HFFc6 (cell line): ENCODE results near the gene PLIN3. TPM values are rescaled to one million over a fixed set of nuclear protein-coding genes. Genes with fewer than 3 reads are reported as not detected.
"Not testable (repeated sequence)": the region's sequence is repeated elsewhere in the genome, so short reads cannot be mapped to it uniquely, and the experiment has no call there.

ENCODE experiments used
- DNase-seq: peaks from one replicate; pipeline ENCODE4 v3.0.0-alpha.2; 2018
- H3K27ac Mint-ChIP-seq: 2 replicates; pipeline ENCODE4 v1.8.0; 2020; ENCODE audit warnings: mild to moderate bottlenecking, mixed read lengths
- H3K27me3 Mint-ChIP-seq: 2 replicates; pipeline ENCODE4 v1.8.0; 2021; ENCODE audit warnings: mild to moderate bottlenecking, moderate library complexity, mixed read lengths; ENCODE audit not compliant: insufficient read depth
- H3K36me3 Mint-ChIP-seq: 2 replicates; pipeline ENCODE4 v1.8.0; 2021; ENCODE audit warnings: low read depth, mixed read lengths
- H3K4me1 Mint-ChIP-seq: 2 replicates; pipeline ENCODE4 v1.8.0; 2020; ENCODE audit warnings: low read depth, mixed read lengths
- H3K4me3 Mint-ChIP-seq: 2 replicates; pipeline ENCODE4 v1.8.0; 2020; ENCODE audit warnings: mild to moderate bottlenecking, moderate library complexity, mixed read lengths
- H3K9me3 Mint-ChIP-seq: 2 replicates; pipeline ENCODE4 v1.8.0; 2020; ENCODE audit warnings: mild to moderate bottlenecking, mixed read lengths
- CTCF ChIP-seq: fragments of 200-600 bp; sonication (generic); IDR thresholded peaks from 2 replicates; pipeline ENCODE4 v1.5.0; 2021; ENCODE audit warnings: antibody characterized with exemption, mild to moderate bottlenecking
- total RNA-seq, 6 experiments: library from RNA; stranded (reverse); fragmentation: NEBNext Ultra II Directional; extraction: Animal tissue kit (Norgen Biotek cat#: 25700); gene quantifications; 2 replicates in 1 of 6; 3 replicates in 5 of 6; pipeline ENCODE4 v1.2.3, GENCODE V29; 2021

Gene PLIN3
- total RNA-seq, 6 experiments from 2014 or later = 250 to 300 (median 266) TPM

GRCh38 chr19:4852484-4852883 lies 15.0 kb downstream of the PLIN3 start:
- Mint-ChIP-seq H3K27ac (no peak overlapping the region), H3K27me3 (no peaks in the 10 kb centered on the region; the same call in 1 of the 2 replicates), H3K4me1 (no peaks in the 10 kb centered on the region), H3K4me3 (no peak overlapping the region), H3K9me3 (no peaks in the 10 kb centered on the region), H3K36me3 (peaks cover 15% of the 10 kb centered on the region; the same call in 1 of the 2 replicates)
- TF ChIP-seq CTCF = no peak
- no peak for DNase-seq

- peak overlapping the region; percentile 32; the same call in 1 of the 2 replicates for H3K27ac Mint-ChIP-seq
- no peak overlapping the region for H3K4me3 Mint-ChIP-seq
- H3K4me1 Mint-ChIP-seq = no peaks in the 10 kb centered on the region
- no peaks in the 10 kb centered on the region; the same call in 1 of the 2 replicates for H3K27me3 Mint-ChIP-seq
- peaks cover 15% of the 10 kb centered on the region; the same call in 1 of the 2 replicates for H3K36me3 Mint-ChIP-seq
- TF ChIP-seq CTCF = peak; percentile 90
- DNase-seq = peak; percentile 34
- H3K9me3 Mint-ChIP-seq = no peaks in the 10 kb centered on the region
Observed at GRCh38 chr19:4851551-4852290, 15.7 kb downstream of the PLIN3 start.

GRCh38 chr19:4849019-4849418 lies 18.4 kb downstream of the PLIN3 start:
- Mint-ChIP-seq H3K36me3 (peaks cover 18% of the 10 kb centered on the region; the same call in 1 of the 2 replicates), H3K4me3 (no peak overlapping the region), H3K27me3 (no peaks in the 10 kb centered on the region; the same call in none of the 2 replicates), H3K4me1 (no peaks in the 10 kb centered on the region), H3K9me3 (no peaks in the 10 kb centered on the region), H3K27ac (no peak overlapping the region)
- TF ChIP-seq CTCF = no peak
- no peak for DNase-seq

GRCh38 chr19:4847190-4847973 lies 20.1 kb downstream of the PLIN3 start:
- DNase-seq = no peak
- TF ChIP-seq CTCF = no peak
- H3K9me3 Mint-ChIP-seq = no peaks in the 10 kb centered on the region
- peaks cover 3% of the 10 kb centered on the region for H3K27me3 Mint-ChIP-seq
- H3K4me3 Mint-ChIP-seq = no peak overlapping the region
- H3K4me1 Mint-ChIP-seq = no peaks in the 10 kb centered on the region
- H3K36me3 Mint-ChIP-seq = peaks cover 29% of the 10 kb centered on the region; the same call in 1 of the 2 replicates
- H3K27ac Mint-ChIP-seq = no peak overlapping the region

GRCh38 chr19:4845975-4846374 lies 21.5 kb downstream of the PLIN3 start:
- H3K9me3 Mint-ChIP-seq, DNase-seq, H3K4me3 Mint-ChIP-seq, H3K27me3 Mint-ChIP-seq, H3K4me1 Mint-ChIP-seq, H3K27ac Mint-ChIP-seq: not testable (repeated sequence)
- peaks cover 34% of the 10 kb centered on the region for H3K36me3 Mint-ChIP-seq
